ENCODE measurements around the gene FHIP2A.

The FHIP2A gene

DNA sequence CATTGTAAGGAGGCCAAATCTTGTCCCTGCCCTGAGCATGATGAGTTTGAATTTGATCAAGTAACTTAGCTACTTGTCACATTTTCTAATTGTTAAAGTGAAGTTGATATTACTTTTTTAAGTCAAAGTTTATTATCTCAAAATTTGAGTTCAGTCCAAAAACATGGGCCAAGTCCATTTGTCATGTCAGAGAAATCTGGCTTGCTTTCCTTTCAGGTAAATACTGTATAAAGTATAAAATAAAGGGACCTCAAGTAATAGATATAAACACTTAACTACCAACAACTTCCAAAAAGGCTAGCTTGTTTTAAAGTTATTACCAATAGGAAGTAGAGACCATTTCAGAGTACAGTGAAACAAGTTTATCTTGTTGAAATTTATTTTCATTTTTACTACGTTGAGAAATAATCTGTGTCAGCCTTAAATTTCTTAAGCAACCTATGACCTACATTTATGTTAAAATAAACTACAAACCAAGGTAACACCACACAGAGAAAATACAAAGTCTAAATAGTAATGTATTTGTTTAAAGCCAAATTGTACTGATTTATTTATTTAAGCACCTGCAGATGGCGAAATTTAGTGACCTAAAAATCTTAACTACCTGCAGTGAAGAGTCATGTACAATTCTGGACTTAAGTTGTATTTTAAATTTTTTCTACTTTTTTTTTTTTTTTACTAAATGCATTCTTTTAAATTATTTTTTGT is 36.5 kb downstream of the FHIP2A start:
- no peak for DNase-seq

GRCh38 chr10:114859222-114859621 is 37.6 kb downstream of the FHIP2A start:
- no peak for DNase-seq

DNA sequence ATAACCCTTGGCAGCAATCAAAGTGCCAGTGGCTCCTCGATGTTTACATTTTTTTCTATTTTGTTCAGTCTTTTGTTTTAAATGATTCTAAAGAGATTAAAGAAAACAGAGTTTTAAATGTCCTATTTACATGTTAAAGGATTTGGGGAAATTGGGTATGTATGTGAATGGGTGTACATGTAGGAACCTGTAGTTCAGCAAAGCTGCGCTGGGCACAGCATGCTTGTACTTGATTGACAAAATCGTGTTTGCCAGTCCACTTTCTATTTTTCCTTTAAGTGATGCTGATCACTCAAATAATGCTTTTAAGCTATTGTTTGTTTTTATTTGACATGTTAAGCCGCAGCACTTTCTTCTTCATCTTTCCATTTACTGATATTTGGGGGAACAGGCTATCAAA is 40.9 kb downstream of the FHIP2A start:
- DNase-seq = no peak

DNA sequence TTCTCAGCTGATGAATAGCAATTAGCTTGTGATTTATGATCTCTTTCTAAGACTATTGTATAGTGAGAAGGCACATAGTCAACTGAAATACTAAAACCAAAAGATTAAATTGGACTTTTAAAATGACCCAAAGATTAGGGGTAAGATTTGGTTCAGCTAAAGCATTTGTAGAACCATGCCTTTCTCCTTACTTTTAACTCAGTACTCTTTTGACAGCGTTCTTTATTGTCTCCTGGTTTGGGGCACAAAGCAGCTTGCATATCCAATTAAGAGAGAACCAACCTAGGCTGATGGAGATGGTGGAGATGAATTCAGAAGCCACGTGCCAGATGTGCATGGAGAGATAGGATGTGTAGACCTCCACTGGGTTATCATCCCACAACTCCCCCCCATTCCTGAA is 45.8 kb downstream of the FHIP2A start:
- DNase-seq = no peak

DNA sequence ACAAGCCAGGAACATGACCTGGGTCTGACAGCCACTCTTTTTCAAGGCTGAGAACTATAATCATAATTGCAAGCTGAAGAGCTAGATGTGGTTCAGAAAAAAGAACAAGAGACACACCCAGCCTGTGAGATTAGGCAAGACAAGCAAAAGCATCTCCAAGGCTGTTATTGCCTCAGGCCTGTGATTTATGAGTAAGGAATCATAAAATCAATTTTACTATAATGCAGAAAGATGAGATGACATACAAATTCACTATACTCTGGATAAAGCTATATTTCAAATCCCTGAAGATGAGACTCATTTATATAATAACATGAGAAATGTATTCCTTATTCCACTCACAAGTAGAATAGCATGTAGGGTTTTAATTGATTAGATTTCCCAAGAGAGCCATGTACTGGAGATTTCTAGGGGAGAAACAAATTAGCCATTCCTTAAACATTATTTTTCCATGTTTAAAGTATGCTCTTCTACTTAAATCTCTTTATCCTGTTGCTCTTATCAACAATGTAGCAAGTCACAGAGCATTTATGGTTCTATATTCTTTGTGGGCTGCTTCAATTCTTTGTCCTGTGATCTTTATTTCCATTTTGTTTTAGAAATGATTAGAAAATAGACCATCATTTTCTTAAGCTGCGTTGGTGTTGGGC is 47.4 kb downstream of the FHIP2A start:
- no peak for DNase-seq

DNA sequence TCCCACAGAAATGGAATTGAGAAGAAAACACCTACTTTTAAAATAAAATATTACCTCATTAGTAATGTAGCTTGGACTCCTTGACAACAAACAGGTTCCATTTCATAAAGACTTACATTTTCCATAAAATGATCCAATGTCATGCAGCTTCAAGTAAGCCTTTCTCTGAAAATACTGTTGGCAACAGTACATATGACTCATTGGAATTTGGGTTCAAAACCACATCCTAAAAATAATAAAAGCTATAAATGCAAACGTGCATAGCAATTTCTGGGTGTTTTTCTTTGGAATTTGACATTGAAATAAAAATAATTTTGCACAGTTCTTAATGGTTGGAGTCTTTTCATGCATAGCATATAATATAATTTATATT is 47.9 kb downstream of the FHIP2A start:
- no peak for DNase-seq

GRCh38 chr10:114870486-114870885 is 48.9 kb downstream of the FHIP2A start:
- no peak for DNase-seq

DNA sequence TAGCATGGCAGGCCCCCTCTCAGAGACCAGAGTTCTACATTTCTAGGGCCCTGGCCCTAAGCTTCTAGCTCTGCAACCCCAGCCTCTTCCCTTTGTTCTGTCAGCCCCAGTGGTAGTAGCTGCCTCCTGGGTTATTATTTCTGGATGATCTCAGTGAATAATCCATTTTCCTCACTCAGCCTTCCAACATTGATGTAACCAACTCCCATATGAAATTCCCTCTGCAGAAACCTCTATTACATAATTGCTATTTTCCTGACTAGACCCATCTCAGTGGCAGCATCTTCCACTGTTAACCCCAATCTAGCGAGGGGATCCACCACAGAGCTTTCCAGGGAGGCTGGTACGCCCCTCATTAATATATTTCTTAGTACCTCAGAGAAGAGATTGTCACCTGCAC is 49.8 kb downstream of the FHIP2A start:
- no peak for DNase-seq
